PFSK-1 (cell line): ENCODE measurements around the gene RPSA.

Experiments
- POLR2AphosphoS5 ChIP-seq: IDR thresholded peaks from 2 replicates; pipeline ENCODE4 v1.6.1; 2012; ENCODE audit warnings: low read depth, mild to moderate bottlenecking, control low read depth, low read length, moderate library complexity
- TAF1 ChIP-seq: IDR thresholded peaks from 2 replicates; pipeline ENCODE4 v1.6.1; 2012; ENCODE audit warnings: low read length, control low read depth, borderline replicate concordance; ENCODE audit not compliant: insufficient read depth

DNA sequence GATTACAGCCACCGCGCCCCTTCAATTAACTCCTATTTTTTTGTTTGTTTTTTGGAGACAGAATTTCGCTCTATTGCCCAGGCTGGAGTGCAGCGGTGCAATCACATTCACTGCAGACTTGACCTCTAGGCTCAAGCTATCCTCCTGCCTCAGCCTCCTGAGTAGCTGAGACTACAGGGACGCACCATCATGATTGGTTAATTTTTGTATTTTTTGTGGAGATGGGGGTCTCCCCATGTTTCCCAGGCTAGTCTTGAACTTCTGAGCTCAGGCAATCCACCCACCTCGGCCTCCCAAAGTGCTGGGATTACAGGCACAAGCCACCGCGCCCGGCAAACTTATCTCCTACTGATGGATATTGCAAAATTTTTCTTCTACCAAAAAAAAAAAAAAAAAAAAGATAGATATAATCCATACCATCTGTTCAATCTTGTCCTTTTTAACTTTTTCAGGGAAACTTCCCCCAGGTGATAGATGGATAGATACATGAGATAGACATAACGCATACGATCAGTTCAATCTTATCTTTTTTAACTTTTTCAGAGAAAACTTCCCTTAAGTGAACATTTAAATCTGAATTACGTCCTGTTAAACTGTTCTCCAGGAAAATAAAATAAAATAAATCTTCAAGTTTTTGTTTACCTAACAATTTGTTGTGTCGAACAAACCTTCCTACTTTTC is 693 bp upstream of the RPSA start:
- no peak for TF ChIP-seq TAF1
- TF ChIP-seq POLR2AphosphoS5, result no peak
